Hematopoietic multipotent progenitor cell treated with erythropoietin and hydrocortisone succinate and interleukin-3 and kit ligand, for 8 days (in vitro differentiated cells): ENCODE measurements around the gene SCG3.
"Not testable (repeated sequence)": the region's sequence is repeated elsewhere in the genome, so short reads cannot be mapped to it uniquely, and the experiment has no call there.

Source experiments
- DNase-seq: peaks from one replicate; pipeline ENCODE4 v3.0.0-alpha.2; 2015

Gene SCG3

DNA sequence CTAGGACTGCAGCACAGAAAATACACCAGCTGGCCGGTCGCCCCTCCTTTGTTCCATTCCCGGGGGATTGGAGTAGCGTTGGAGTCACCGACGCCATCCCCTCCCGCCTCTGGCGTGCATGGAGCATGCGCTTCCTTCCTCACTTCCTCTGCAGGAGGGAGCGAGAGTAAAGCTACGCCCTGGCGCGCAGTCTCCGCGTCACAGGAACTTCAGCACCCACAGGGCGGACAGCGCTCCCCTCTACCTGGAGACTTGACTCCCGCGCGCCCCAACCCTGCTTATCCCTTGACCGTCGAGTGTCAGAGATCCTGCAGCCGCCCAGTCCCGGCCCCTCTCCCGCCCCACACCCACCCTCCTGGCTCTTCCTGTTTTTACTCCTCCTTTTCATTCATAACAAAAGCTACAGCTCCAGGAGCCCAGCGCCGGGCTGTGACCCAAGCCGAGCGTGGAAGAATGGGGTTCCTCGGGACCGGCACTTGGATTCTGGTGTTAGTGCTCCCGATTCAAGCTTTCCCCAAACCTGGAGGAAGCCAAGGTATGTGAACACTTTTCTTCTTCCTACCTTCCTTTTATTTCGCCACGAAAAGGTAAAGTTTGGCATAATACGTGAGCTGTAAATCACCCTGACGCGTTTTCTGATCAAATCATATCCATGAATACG is at the start of gene SCG3:
Gene SCG3 (plus strand): TSS at position 201 of the 661 bp plus-strand sequence. CDS start 253 bp downstream, at position 454.
- peak; percentile 72 for DNase-seq

DNA sequence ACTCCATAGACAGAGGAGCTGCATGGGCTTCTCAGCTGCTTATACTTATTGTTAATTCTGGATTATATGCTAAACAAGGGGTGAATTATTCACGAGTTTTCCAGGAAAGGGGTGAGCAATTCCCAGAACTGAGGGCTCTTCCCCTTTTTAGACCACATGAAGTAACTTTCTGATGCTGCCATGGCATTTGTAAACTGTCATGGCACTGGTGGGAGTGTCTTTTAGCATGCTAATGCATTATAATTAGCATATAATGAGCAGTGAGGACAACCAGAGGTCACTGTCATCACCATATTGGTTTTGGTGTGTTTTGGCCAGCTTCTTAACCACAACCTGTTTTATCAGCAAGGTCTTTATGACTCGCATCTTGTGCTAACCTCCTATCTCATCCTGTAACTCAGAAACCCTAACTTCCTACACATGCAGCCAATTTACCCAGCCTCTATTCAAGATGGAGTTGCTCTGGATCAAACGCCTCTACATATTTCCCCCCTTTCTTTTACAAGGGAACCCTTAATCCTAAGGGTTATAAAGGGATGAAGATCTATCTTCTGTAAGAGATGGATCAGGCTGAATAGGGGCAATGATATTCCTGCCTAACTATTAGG is 46.6 kb upstream of the SCG3 start:
- DNase-seq = peak; percentile 33

DNA sequence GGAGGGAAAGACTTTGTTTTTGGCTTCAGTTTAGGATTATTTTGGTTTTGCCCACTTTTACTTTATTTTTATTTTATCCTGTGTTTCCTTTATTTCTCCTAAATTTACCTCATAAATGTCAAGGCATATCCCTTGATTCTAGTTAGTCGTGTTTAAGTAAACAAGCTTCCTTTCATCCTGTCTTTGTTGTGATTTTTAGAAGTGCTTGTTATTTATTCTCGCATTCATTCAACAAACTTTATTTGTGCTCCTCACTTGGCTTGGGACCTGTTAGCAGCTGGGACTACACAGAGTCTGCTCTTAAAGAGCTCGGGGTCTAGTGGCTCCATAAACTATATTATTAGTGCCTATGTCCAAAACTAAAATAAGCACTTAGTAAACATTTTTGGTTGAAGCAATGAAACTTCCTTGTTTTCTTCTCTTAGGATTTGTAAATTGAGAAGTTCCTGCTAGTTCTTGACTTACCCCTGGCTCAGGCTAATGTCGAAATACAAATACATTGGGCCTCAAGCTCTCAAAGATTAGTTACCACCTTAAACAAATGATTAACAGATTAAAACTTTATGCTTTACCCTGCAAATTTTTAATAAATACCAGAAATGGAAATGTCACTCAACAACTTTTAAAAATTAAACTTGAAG is 39.7 kb upstream of the SCG3 start:
- no peak for DNase-seq

DNA sequence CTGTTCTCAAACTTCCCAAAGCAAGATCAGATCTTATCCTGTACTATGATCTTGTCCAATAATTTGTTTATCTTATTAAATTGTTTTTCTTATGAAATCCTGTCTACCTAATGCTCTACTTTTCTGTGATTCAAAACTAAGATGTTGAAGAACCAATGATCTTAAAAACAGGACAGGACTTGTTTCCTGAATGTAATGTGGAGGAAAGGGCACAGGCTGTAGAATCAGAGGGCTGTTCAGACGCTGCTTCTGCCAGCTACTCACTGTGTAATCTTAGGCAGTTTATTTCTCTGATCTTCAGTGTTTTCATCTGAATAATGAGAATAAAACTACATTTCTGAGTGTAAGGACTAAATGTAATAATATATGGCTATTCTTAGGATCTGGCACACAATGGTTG is 38.6 kb upstream of the SCG3 start:
- DNase-seq = no peak

DNA sequence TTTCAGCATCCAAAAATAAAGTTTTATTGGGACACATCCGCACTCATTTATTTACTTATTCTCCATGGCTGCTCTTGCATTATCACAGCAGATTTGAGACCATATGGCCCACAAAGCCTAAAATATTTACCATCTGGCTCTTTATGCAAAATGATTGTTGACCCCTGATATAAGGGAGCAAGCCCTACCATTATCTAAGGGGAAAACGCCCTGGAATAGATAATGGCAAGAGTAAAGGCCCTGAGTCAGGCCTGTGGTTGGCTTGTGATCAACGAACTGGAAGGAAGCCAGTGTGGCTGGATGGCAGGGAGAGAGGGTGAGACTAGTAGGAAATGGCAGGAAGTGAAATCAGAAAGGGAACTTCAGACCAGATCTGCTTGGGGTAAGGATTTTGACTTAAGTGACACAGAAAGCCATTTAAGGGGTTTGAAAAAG is 34.2 kb upstream of the SCG3 start:
- peak; percentile 96 for DNase-seq

DNA sequence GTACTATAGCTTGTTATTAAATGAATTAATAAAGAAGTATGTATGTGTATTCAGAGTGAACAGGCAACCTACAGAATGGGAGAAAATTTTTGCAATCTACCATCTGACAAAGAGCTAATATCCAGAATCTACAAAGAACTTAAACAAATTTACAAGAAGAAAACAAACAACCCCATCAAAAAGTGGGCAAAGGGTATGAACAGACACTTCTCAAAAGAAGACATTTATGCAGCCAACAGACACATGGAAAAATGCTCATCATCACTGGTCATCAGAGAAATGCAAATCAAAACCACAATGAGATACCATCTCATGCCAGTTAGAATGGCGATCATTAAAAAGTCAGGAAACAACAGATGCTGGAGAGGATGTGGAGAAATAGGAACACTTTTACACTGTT is 33.2 kb upstream of the SCG3 start:
- not testable (repeated sequence) for DNase-seq

DNA sequence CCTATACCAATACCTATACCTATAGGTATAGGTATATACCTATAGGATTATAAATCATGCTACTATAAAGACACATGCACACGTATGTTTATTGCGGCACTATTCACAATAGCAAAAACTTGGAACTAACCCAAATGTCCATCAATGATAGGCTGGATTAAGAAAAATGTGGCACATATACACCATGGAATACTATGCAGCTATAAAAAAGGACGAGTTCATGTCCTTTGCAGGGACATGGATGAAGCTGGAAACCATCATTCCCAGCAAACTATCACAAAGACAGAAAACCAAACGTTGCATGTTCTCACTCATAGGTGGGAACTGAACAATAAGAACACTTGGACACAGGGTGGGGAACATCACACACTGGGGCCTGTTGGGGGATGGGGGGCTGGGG is 32.7 kb upstream of the SCG3 start:
- DNase-seq = not testable (repeated sequence)

DNA sequence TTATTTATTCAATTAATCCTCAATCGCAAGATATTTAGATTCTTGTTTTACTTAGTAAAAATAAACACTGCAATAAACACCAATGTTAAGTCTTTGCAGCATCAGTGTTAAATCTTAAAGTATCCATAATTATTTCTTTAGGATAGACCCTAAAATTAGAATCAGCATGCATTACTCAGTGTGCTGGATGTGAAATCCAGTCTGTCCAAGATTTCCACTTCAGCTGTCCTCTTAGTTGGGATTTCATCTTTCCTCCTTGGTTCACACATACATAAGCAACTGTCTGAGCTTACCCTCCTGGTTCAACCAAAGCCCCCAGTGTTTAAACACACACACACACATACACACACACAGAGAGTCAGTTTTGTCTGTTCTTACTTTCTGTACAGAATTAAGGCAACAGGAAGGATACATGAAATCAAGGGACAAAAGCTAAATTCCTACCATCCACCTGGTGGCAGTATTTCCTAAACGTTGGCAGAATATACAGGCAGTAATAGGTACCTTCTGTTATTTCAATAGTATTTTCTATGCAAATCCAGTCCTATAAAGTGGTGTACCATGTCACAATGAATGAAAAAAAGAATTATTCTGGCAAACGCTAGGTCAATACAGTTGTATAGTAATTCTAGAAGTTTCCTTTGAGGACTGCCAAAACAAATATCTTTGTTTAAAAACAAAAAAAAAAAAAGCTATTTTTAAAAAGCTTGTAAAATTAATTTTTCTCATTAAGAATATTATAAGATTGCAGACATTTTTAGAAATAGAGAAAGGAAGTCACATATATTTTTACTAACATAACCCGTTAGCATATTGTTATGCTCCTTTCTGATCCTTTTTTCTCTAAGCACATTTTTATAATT is 31.4 kb upstream of the SCG3 start:
- peak; percentile 92 for DNase-seq

DNA sequence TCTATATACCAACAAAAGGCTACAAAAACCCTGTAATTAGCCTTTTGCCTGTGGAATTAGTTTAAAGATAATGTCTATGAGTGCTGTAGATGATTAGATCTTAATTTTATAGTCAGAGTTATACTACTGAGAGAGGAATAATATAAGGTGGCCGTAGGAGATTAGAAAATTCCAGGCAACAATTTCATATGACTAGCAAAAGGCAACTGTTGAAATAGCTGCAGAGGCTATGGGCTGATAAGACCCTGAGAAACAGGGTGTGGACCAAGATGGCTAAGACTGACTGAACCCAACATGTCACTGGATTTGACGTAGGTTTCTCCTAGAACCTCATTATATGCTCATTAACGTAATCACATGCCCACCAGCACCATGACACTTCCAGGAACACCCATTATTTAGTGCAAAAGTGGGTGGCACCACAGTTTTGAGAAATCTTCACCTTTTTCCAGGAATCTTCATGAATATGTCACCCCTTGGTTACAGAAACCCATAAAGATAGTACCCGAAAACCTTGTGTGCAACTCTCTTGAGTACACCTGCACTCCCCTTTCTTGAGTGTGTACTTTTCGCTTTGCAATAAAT is 29.1 kb upstream of the SCG3 start:
- DNase-seq = peak; percentile 99

DNA sequence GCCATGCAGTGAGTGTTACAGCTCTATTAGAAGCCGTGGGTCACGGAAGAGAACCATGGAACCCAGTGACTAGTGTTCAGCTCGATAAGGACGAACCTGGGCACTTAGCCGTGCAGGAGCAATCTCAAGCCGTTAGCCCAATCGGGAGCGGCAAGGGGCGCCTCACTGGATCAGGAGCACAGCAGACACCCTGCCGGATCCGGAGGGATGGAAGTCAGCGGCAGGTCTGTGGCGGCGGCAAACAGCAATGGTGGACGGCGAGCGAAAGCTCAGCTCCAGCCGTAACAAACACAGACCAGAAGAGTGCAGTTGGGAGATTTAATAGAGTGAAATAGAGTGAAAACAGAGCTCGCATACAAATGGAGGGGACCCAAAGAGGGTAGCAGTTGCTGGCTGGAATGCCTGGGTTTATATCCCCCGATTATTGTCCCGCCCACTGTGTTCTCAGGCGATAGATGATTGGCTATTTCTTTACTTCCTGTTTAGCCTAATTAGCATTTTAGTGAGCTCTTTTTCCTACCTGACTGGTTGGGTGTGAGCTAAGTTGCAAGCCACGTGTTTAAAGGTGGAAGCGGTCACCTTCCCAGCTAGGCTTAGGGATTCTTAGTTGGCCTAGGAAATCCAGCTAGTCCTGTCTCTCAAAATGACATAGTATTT is 25.8 kb upstream of the SCG3 start:
- not testable (repeated sequence) for DNase-seq

DNA sequence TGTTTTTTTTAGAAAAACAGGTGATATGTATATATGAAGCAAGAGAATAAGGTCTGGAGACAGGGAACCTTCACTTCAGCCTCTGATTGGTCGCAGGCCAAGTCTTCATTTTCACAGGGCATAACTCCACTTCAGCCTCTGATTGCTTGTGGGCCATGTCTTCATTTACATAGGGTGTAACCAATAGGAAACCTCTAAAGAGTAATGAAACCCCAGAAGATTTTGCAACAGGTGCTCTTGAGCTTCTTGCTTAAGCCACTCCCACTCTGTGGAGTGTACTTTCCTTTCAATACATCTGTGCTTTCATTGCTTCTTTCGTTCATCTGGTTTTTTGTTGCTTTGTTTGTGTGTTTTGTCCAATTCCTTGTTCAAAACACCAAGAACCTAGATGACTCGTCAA is 22.6 kb upstream of the SCG3 start:
- DNase-seq = no peak

DNA sequence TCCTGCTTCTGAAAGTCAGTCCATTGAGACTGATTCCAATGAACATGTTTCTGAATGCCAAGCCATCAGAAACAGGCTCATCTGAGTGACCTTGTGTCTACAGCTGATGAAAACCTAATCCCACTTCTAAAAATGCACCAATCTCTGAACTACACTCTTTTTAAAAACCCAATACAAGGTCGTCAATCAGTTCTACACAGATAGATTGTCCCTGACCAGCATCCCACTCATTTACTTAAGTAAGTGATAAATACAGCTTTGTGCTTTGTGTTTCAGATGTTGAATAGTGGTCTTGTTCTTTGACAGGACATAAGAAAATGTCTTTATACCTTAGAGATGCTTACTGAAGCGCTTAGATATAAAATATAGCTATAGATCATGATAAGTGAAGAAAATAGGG is 20.2 kb upstream of the SCG3 start:
- DNase-seq = no peak

DNA sequence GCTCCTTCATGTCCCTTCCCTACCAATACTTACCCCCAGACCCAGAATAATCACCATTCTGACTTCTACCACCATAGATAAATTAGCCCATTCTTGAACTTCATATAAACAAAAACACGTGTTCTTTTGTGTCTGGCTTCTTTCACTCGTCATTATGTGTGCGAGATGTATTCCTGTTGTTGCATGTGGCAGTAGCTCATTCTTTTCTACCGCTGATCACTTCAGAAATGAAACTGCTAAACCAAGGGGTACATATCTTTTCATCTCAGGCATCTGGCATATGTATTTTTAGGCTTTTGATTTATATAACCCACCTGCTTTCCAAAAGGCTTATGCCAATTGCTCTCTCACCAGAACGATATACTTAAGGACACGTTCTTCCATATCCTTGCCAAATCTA is 13.8 kb upstream of the SCG3 start:
- DNase-seq = no peak

DNA sequence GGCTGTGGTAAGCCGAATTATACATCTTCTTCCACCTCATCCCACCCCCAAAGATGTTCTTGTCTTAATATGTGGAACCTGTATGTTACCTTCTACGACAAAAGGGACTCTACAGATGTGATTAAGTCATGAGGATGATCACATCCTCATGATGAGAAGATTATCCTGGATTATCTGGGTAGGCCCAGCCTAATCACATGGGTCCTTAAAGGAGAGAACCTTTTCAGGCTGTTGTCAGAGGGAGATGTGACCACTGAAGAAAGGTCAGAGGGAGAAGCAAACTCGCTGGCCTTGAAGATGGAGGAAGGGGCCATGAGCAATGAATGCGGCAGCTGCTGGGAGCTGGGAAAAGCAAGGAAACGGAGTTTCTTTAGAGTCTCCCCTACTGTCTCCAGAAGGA is 12.9 kb upstream of the SCG3 start:
- DNase-seq = no peak

DNA sequence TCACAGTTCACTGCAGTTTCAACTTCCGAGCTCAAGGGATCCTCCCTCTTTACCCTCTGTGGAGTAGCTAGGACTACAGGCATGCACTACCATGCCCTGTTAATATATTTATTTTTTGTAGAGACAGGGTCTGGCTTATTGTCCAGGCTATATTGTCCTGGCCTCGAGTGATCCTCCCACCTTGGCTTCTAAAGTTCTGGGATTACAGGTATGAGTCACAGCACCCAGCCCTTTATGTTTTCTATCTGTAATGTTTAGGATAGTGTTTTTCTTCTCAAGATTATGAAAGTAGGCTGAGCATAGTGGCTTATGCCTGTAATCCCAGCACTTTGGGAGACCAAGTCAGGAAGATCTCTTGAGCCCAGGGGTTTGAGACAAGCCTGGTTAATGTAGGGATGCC is 11.9 kb upstream of the SCG3 start:
- no peak for DNase-seq

DNA sequence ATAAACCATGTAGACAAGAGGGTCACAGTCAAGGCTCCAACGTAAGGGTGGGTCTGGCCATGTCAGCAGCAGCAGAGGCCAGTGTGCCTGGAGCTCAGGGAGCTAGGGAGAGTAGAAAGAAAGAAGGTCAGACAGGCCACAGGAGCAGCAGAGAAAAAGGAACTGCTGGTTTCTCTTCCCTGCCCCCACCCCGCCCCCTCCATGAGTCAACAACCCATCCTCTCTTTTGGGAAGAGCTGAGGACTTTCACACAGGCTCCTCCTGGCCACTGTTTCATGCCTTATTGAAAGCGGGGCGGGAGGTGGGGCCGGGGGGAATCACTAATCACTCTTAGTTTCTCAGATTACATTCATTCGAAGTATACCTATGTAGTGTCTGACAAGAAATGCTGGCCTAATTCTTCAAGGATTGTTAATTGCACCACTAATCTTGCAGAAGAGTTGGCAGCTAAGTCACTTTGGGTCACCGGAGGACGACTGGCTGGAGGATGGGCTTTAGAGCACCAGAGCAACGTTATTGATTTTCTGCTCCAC is 9.1 kb upstream of the SCG3 start:
- no peak for DNase-seq

DNA sequence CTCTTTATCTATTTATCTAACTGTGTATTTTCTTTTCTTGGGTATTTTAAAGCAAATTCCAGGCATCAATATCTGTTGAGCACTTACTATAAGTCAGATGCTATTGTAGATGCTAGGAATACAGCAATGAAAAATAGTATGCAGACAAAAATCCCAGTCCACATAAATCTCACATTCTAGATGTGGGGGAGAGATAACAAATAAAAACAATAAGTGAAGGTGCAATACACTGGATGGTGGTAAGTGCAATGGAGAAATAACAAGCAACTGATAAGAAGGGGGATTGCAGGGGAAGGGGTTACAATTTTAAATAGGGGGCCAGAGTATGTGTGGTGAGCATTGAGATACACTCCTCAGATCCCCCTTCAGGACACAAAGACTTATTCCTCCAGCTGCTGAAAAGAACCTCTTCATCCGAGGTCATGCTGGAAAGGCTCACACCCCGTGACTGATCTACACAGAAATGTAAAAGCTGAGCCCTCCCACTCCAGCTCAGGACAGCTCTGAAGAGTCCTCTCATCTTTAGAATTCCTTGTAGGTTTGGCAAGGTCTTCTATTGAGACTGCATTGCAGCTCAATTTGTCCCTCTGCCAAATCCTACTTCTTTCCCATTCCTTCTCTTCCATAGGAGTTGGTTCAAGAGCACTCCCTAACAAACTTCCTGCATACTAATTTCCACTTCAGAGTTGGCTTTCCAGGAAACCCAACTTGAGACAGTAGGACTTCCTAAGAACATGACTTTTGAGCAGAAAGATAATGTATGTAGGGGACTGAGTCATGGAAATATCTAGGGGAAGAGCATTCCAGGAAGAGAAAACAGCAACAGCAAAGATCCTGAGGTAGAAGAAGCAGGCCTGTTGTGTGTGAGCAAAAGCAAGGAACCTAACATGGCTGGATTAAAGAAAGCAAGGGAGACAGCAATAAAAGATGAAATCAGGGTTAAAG is 8.1 kb upstream of the SCG3 start:
- no peak for DNase-seq

DNA sequence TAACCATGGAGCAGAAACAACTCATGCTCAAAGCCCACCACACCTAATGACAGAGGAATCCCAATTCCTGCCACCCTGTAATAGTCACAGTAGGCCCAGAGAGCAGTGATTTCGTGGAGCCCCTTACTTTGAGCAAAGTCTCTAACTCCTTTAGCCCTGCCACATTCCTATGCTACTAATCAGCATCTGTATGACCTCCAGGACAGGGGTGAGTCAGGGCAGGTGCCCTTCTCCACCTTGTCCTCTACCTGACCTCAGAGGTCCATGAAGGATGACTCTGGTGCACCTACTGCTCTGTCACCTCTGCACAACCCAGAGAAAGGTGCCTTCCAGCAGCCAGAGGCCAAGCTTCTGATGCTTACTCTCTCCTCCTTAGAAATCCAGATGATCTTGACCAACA is 6.1 kb upstream of the SCG3 start:
- DNase-seq = no peak

DNA sequence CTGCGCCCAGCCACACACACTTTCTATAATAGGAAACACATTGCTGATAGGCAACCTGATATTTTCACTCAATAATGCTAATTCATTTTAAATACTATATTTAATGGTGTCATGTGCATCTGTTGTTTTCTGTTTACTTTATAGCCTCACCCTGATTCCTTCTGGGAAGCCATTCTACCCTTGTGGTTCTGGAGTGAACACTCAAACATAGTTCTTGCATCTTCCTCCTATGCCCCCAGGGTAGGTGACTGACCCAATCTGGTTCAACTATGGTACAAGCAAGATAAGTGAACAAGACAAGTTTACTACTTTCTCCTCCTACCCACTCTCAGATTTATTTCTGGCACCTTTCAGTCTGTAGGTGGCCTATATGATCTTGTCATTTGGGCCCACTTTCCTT is 4.3 kb upstream of the SCG3 start:
- no peak for DNase-seq

DNA sequence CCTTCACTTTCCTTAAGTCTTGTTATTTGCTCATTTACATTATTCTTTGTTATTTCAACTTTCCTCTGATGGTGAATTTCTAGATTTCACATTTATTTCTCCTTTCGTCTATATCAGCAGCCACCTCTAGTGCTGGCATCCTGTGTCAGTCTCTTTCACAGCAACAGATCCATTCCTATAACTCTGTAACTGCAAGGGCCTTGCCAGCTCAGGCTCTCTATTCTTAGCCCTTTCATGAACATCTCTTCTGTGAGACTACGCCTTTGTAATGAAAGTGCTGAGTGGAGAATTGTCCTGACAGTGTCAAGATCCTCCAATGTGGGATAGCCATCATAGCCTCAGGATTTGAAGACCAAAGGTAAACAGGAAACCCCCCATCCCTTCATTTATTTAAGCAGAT is 3.9 kb upstream of the SCG3 start:
- no peak for DNase-seq

DNA sequence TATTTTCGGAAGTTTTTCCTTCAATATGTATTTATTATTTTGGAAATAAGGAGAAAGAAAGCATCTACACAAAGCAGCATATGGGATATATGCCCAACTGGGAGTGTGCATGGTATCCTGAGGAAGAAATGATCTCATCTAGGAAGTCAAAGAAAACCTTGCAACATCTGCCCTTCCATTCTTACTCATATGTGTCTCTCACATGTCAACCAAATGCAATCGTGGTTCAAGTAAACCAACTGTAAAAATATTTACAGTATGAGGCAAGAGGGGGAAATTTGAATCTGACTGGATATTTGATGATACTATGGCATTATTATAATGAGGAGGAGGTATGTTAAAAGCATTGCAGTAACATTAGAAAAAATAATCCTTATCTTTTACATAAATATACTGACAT is 3.2 kb upstream of the SCG3 start:
- DNase-seq = no peak
